ENCODE data around the gene ITPR1. TPM values are rescaled to one million over a fixed set of nuclear protein-coding genes. Genes with fewer than 3 reads are reported as not detected.

The ITPR1 gene
- total and polyA plus RNA-seq, 2 experiments from 2014 or later, result 6.8 to 21.0 TPM

GRCh38 chr3:4823986-4824925, 331.1 kb downstream of the ITPR1 start (continued):
- TF ChIP-seq ZNF114 (CRISPR knock-in tag; IDR thresholded peaks at IDR 0.05), result no peak
- TF ChIP-seq REST (IDR thresholded peaks at IDR 0.05; ENCODE audit: unreplicated experiment), result no peak
- TF ChIP-seq JUNB (IDR thresholded peaks at IDR 0.05; ENCODE audit: unreplicated experiment), result no peak
- no peak for TF ChIP-seq EZH2phosphoT487 (IDR thresholded peaks at IDR 0.05; ENCODE audit: unreplicated experiment)
- no peak for TF ChIP-seq CTCF (conservative IDR thresholded peaks at IDR 0.05; ENCODE audit: low read depth in 2 of 2)

- ATAC-seq (no peak), DNase-seq (ENCODE audit: low spot score) (no peak)
- no peaks in the 10 kb centered on the region for H4K20me1 ChIP-seq (replicated peaks; ENCODE audit: insufficient read depth)
- H3K79me2 ChIP-seq (replicated peaks; ENCODE audit: insufficient read depth), result no peaks in the 10 kb centered on the region
- no peaks in the 10 kb centered on the region for H3K36me3 ChIP-seq (ENCODE audit: insufficient read depth)
- H3K9me2 ChIP-seq (ENCODE audit: insufficient read depth), result no peaks in the 10 kb centered on the region
- H3K27ac ChIP-seq (ENCODE audit: low read depth), result no peak overlapping the region
- no peak overlapping the region for H3K4me3 Mint-ChIP-seq
- H3K4me1 ChIP-seq (ENCODE audit: insufficient read depth), result peaks cover 9% of the 10 kb centered on the region
- no peaks in the 10 kb centered on the region for H3K9me3 Mint-ChIP-seq
- no peak overlapping the region for H3K27ac Mint-ChIP-seq
- H3F3A ChIP-seq (replicated peaks; ENCODE audit: low read depth), result no peaks in the 10 kb centered on the region
- no peaks in the 10 kb centered on the region for H3K27me3 ChIP-seq (ENCODE audit: insufficient read depth)
- peaks cover 3% of the 10 kb centered on the region; the same call in 1 of the 3 replicates for H3K36me3 Mint-ChIP-seq (ENCODE audit: low read depth)
- H3K4me1 Mint-ChIP-seq, result peaks cover 18% of the 10 kb centered on the region
- H3K27me3 Mint-ChIP-seq (ENCODE audit: insufficient read depth, low read depth, poor library complexity), result no peaks in the 10 kb centered on the region
- no peak overlapping the region for H3K4me2 ChIP-seq
- no peak overlapping the region for H3K4me3 ChIP-seq
- no peak overlapping the region for H2AFZ ChIP-seq
- TF ChIP-seq ZNF462 (CRISPR knock-in tag; IDR thresholded peaks at IDR 0.05) (no peak), STAT1 (IDR thresholded peaks at IDR 0.05; ENCODE audit: unreplicated experiment) (no peak), CREB1 (CRISPR knock-in tag; IDR thresholded peaks at IDR 0.05; ENCODE audit: low read depth) (no peak), CTCF (conservative IDR thresholded peaks at IDR 0.05; ENCODE audit: low read depth in 2 of 2) (no peak), EZH2 (IDR thresholded peaks at IDR 0.05; ENCODE audit: low read depth, unreplicated experiment) (no peak)
Observed at GRCh38 chr3:4824926-4825325, 331.8 kb downstream of the ITPR1 start.

All from GM23338 (cell line).